Mesendoderm (in vitro differentiated cells): ENCODE data around the gene TBC1D10B. TPM values are rescaled to one million over a fixed set of nuclear protein-coding genes. Genes with fewer than 3 reads are reported as not detected.
A peak's percentile ranks its signal among the peaks of the same experiment; 100 is the strongest.

Experiments
- DNase-seq: peaks from one replicate; pipeline ENCODE4 v3.0.0; 2013
- H2AK5ac ChIP-seq: 2 replicates; pipeline ENCODE4 v1.6.1; 2013; ENCODE audit warnings: low read length, inconsistent platforms
- H2BK120ac ChIP-seq: 2 replicates; pipeline ENCODE4 v1.6.1; 2013; ENCODE audit warnings: low read depth, mild to moderate bottlenecking, low read length, moderate library complexity, mixed read lengths
- H2BK15ac ChIP-seq: replicated peaks from 2 replicates; pipeline ENCODE4 v1.6.1; 2013; ENCODE audit warnings: low read depth, mild to moderate bottlenecking, moderate library complexity
- H2BK5ac ChIP-seq: 2 replicates; pipeline ENCODE4 v1.6.1; 2013; ENCODE audit warnings: low read length, inconsistent platforms
- H3K18ac ChIP-seq: 2 replicates; pipeline ENCODE4 v1.6.1; 2013; ENCODE audit warnings: mild to moderate bottlenecking, low read length, mixed read lengths
- H3K23ac ChIP-seq: one replicate; pipeline ENCODE4 v1.6.1; 2013; ENCODE audit warnings: low read length
- H3K27ac ChIP-seq: 2 replicates; pipeline ENCODE4 v1.5.1; 2013; ENCODE audit warnings: low read depth, mild to moderate bottlenecking, inconsistent platforms, low read length, moderate library complexity
- H3K27me3 ChIP-seq: 2 replicates; pipeline ENCODE4 v1.6.1; 2013; ENCODE audit warnings: low read length, control low read depth, mild to moderate bottlenecking, inconsistent platforms; ENCODE audit not compliant: insufficient read depth, poor library complexity
- H3K36me3 ChIP-seq: 2 replicates; pipeline ENCODE4 v1.6.1; 2013; ENCODE audit warnings: low read length, inconsistent platforms; ENCODE audit not compliant: control insufficient read depth, insufficient read depth
- H3K4ac ChIP-seq: one replicate; pipeline ENCODE4 v1.6.1; 2013; ENCODE audit warnings: low read depth, mild to moderate bottlenecking, low read length, moderate library complexity
- H3K4me1 ChIP-seq: 2 replicates; pipeline ENCODE4 v1.6.1; 2013; ENCODE audit warnings: low read depth, low read length, inconsistent platforms; ENCODE audit not compliant: control insufficient read depth
- H3K4me2 ChIP-seq: 2 replicates; pipeline ENCODE4 v1.6.1; 2013; ENCODE audit warnings: low read length
- H3K4me3 ChIP-seq: 2 replicates; pipeline ENCODE4 v1.5.1; 2013; ENCODE audit warnings: mild to moderate bottlenecking, low read length
- H3K56ac ChIP-seq: one replicate; pipeline ENCODE4 v1.6.1; 2013; ENCODE audit warnings: low read length
- H3K79me1 ChIP-seq: 2 replicates; pipeline ENCODE4 v1.6.1; 2013; ENCODE audit warnings: low read length, inconsistent platforms
- H3K79me2 ChIP-seq: 2 replicates; pipeline ENCODE4 v1.6.1; 2013; ENCODE audit warnings: mild to moderate bottlenecking, low read length; ENCODE audit not compliant: control insufficient read depth, insufficient read depth
- H3K9ac ChIP-seq: 2 replicates; pipeline ENCODE4 v1.6.1; 2013; ENCODE audit warnings: low read length, inconsistent platforms
- H4K5ac ChIP-seq: one replicate; pipeline ENCODE4 v1.6.1; 2013; ENCODE audit warnings: low read length
- H4K8ac ChIP-seq: one replicate; pipeline ENCODE4 v1.6.1; 2013; ENCODE audit warnings: low read depth, mild to moderate bottlenecking, control low read depth, low read length, moderate library complexity
- WGBS: extraction: QIAGEN DNeasy Blood & Tissue Kit; methylation state at CpG from one replicate; pipeline ENCODE4 v1.1.7; 2013; ENCODE audit warnings: low lambda C conversion rate, missing lambda C conversion rate; ENCODE audit not compliant: insufficient coverage; ENCODE audit errors: extremely low coverage; 5-methylcytosine and 5-hydroxymethylcytosine counted together
- polyA plus RNA-seq, 2 experiments: library from polyadenylated mRNA; stranded (reverse); fragments of 200-250 nt; gene quantifications; one replicate each; pipeline ENCODE4 v1.2.3, GENCODE V29; 2013

The TBC1D10B gene
- polyA plus RNA-seq (2013, experiment 1 of 2) = 16.1 TPM
- polyA plus RNA-seq (2013, experiment 2 of 2) = 16.6 TPM

GRCh38 chr16:30370456-30371247 lies at the start of gene TBC1D10B:
TBC1D10B (minus strand) TSS chr16:30370494; CDS start chr16:30370183, 311 bp downstream.
- Histone ChIP-seq H2BK15ac (no peak within 1 kb of the TSS), H3K18ac (peak within 1 kb of the TSS; percentile 44), H3K36me3 (no peaks in the 10 kb centered on the region), H3K79me2 (peaks cover 30% of the 10 kb centered on the region), H4K5ac (no peak within 1 kb of the TSS), H3K4me2 (peak within 1 kb of the TSS; percentile 96), H4K8ac (no peak within 1 kb of the TSS), H3K23ac (no peak within 1 kb of the TSS), H2BK5ac (no peak within 1 kb of the TSS), H3K79me1 (peaks cover 23% of the 10 kb centered on the region), H2AK5ac (peak within 1 kb of the TSS; percentile 36), H3K4me3 (peak within 1 kb of the TSS; percentile 43), H3K4ac (peak within 1 kb of the TSS; percentile 86), H3K27me3 (no peaks in the 10 kb centered on the region), H3K9ac (peak within 1 kb of the TSS; percentile 84), H2BK120ac (peak within 1 kb of the TSS; percentile 18), H3K4me1 (peaks cover 20% of the 10 kb centered on the region), H3K27ac (peak within 1 kb of the TSS; percentile 64), H3K56ac (peak within 1 kb of the TSS; percentile 87)
- DNase-seq = peak; percentile 100
- no CpG with 5 or more reads among the region's 40 CpGs for WGBS

- no CpG with 5 or more reads among the region's 31 CpGs for WGBS
- Histone ChIP-seq H3K36me3 (peaks cover 3% of the 10 kb centered on the region), H2BK5ac (no peak overlapping the region), H3K27ac (peak overlapping the region; percentile 24), H3K56ac (peak overlapping the region; percentile 89), H3K9ac (peak overlapping the region; percentile 82), H2BK15ac (no peak overlapping the region), H3K4me1 (no peaks in the 10 kb centered on the region), H3K4ac (peak overlapping the region; percentile 2), H3K79me2 (no peaks in the 10 kb centered on the region), H4K5ac (no peak overlapping the region), H3K23ac (no peak overlapping the region), H3K79me1 (no peaks in the 10 kb centered on the region), H3K4me3 (no peak overlapping the region), H2BK120ac (no peak overlapping the region), H2AK5ac (no peak overlapping the region), H3K27me3 (no peaks in the 10 kb centered on the region), H3K4me2 (peak overlapping the region; percentile 78), H4K8ac (no peak overlapping the region), H3K18ac (no peak overlapping the region)
- no peak for DNase-seq
These were observed 48.3 kb upstream of the TBC1D10B start for GRCh38 chr16:30418350-30419181.

- no peak overlapping the region for H2BK120ac ChIP-seq
- H4K8ac ChIP-seq = no peak overlapping the region
- peak overlapping the region; percentile 35 for H3K4me3 ChIP-seq
- H3K4me1 ChIP-seq = no peaks in the 10 kb centered on the region
- no peak overlapping the region for H4K5ac ChIP-seq
- peak; percentile 98 for DNase-seq
- H2BK15ac ChIP-seq = no peak overlapping the region
- no peaks in the 10 kb centered on the region for H3K27me3 ChIP-seq
- H3K79me2 ChIP-seq = no peaks in the 10 kb centered on the region
- H3K79me1 ChIP-seq = no peaks in the 10 kb centered on the region
- peak overlapping the region; percentile 2 for H3K4ac ChIP-seq
- peak overlapping the region; percentile 24 for H3K27ac ChIP-seq
- no peak overlapping the region for H2AK5ac ChIP-seq
- peak overlapping the region; percentile 89 for H3K56ac ChIP-seq
- H3K23ac ChIP-seq = no peak overlapping the region
- peak overlapping the region; percentile 33 for H3K18ac ChIP-seq
- H3K4me2 ChIP-seq = peak overlapping the region; percentile 78
- peaks cover 2% of the 10 kb centered on the region for H3K36me3 ChIP-seq
- WGBS = no CpG with 5 or more reads among the region's 140 CpGs
- peak overlapping the region; percentile 82 for H3K9ac ChIP-seq
- H2BK5ac ChIP-seq = no peak overlapping the region
These were observed 47.4 kb upstream of the TBC1D10B start for GRCh38 chr16:30417529-30418349.

- Histone ChIP-seq H3K79me1 (no peaks in the 10 kb centered on the region), H4K8ac (no peak overlapping the region), H3K36me3 (peaks cover 2% of the 10 kb centered on the region), H3K23ac (no peak overlapping the region), H4K5ac (no peak overlapping the region), H3K4me1 (no peaks in the 10 kb centered on the region), H3K4me3 (no peak overlapping the region), H3K4ac (no peak overlapping the region), H2AK5ac (no peak overlapping the region), H3K18ac (peak overlapping the region; percentile 33), H3K9ac (peak overlapping the region; percentile 82), H3K27ac (no peak overlapping the region), H3K79me2 (no peaks in the 10 kb centered on the region), H3K4me2 (peak overlapping the region; percentile 78), H3K56ac (peak overlapping the region; percentile 89), H3K27me3 (no peaks in the 10 kb centered on the region), H2BK120ac (no peak overlapping the region), H2BK5ac (no peak overlapping the region), H2BK15ac (no peak overlapping the region)
- DNase-seq = peak; percentile 26
- WGBS = no CpG with 5 or more reads among the region's 18 CpGs
These were observed 46.6 kb upstream of the TBC1D10B start for GRCh38 chr16:30416624-30417528.
